AG04449 (cell line): ENCODE results near the gene ALCAM.

Experiments
- CTCF ChIA-PET: fragments of 350-600 bp; formaldehyde crosslinking; extraction: SDS; loops from one replicate; lab custom pipeline; 2021; ENCODE audit warnings: antibody characterized with exemption; lab: Yijun Ruan, JAX
- POLR2A ChIA-PET: fragments of 400-600, 350-600 bp; formaldehyde crosslinking; extraction: SDS; loops from one replicate; lab custom pipeline; 2020; ENCODE audit warnings: antibody characterized with exemption, inconsistent platforms; lab: Yijun Ruan, JAX
- DNase-seq: peaks from one replicate; pipeline ENCODE4 v3.0.0-alpha.2; 2010; ENCODE audit warnings: low read depth, low spot score
- H3K4me3 ChIP-seq: 2 replicates; pipeline ENCODE4 v1.5.1; 2011; ENCODE audit warnings: low read depth, mild to moderate bottlenecking, control low read depth, low read length
- CTCF ChIP-seq: IDR thresholded peaks from one replicate; pipeline ENCODE4 v1.5.1; 2011; ENCODE audit warnings: mild to moderate bottlenecking, moderate library complexity, low read length, control low read depth, inconsistent platforms; ENCODE audit not compliant: insufficient read depth; ENCODE audit errors: missing control alignments

Gene ALCAM

DNA sequence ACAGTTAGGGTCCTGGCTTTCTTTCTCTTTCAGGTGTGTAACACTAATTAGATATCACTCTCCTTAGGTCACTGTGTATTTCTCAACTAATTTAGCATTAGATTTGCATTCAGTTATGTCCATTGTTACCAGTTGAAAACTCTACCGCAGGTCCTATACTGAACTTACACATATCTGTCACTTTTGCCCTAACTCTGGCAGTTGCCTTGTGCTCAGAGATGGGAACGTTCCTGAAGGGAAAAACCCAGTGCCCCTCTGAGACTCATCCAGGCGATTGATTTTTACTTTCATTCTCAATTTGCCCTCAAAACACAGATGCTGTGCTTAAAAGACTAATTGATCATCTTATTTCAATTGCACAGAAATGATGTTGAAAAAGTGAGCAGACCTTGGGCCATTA, 249.1 kb downstream of the ALCAM start:
- no peak overlapping the region for H3K4me3 ChIP-seq
- no peak for TF ChIP-seq CTCF
- ChIA-PET CTCF (interaction anchor here (1.2 kb wide), 1 partner anchor 1503 kb away, joined by 3 read pairs; no protein-coding TSS in a partner anchor), POLR2A (no interaction called here)
- no peak for DNase-seq

DNA sequence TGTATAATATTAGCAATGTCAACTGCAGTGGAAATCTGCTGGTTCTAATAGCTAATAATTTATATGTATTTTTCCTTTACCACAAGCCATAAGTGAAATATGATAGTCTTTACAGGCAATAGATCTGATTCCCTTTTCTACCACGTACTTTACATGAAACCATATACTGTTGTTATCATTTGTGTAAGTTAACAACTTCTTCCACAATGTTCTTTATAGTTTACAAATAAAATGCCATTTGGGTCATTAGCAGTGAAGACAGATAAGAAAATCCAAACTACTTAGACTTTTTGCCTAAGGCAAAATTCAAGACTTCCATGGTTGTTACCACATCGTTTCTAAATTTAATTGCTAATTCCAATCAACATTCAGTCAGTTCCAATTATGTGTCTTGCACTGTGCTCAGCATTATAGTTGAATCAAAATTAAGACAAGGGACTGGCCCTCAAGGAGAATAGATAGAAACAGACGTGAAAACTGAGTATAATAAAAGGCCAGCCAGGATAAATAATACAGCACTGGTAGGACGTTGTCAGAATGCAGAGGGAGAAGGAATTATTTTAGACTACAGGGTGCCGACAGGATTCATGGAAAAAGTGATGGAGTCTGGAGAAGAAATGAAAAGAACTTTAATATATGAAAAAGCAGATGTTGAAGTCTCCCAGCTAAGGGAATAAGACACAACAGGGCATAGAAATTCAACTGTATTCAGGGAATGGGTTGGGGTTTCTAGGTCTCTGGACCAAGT, 249.8 kb downstream of the ALCAM start:
- ChIA-PET POLR2A (no interaction called here), CTCF (no interaction called here)
- no peak overlapping the region for H3K4me3 ChIP-seq
- no peak for TF ChIP-seq CTCF
- DNase-seq, result no peak

DNA sequence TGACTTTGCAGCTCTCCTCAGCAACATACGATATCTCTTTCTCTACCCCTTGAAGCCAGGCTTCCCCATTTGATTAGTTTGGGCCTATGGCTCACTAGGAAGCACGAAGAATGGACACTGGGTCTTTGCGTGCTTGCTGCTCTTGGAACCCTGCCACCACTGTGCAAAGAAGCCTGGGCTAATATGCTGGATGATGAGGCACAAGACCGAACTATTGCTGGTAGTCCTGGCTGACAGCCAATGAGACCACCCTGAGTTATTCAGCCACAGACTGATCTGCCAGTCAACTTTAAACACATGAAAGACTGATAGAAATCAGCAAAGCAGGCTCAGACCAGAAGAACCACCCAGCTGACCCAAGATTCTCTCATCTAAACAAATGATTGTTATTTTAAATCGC, 251.8 kb downstream of the ALCAM start:
- DNase-seq, result no peak
- CTCF ChIA-PET, result no interaction called here
- no peak overlapping the region for H3K4me3 ChIP-seq
- POLR2A ChIA-PET, result no interaction called here
- no peak for TF ChIP-seq CTCF

DNA sequence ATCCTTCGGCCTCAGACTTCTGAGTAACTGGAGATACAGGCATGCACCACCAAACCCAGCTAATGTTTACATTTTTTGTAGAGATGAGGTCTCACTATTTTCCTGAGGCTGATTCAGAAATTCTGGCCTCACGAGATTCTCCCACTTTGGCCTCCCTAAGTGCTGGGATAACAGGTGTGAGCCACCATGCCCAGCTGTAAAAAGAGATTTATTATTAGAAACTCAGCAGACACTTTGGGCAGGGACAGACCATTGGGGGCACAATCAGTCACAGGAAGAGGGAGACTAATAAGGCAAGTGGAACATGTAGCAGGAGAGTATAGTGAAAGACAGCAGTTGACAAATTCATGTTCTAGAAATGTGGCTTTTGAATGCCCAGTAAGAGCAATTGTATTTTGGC, 252.9 kb downstream of the ALCAM start:
- TF ChIP-seq CTCF, result no peak
- DNase-seq, result no peak
- POLR2A ChIA-PET, result no interaction called here
- H3K4me3 ChIP-seq, result no peak overlapping the region
- CTCF ChIA-PET, result no interaction called here

GRCh38 chr3:105620236-105620635, 253.5 kb downstream of the ALCAM start:
- no peak for TF ChIP-seq CTCF
- ChIA-PET POLR2A (no interaction called here), CTCF (no interaction called here)
- no peak for DNase-seq
- no peak overlapping the region for H3K4me3 ChIP-seq

DNA sequence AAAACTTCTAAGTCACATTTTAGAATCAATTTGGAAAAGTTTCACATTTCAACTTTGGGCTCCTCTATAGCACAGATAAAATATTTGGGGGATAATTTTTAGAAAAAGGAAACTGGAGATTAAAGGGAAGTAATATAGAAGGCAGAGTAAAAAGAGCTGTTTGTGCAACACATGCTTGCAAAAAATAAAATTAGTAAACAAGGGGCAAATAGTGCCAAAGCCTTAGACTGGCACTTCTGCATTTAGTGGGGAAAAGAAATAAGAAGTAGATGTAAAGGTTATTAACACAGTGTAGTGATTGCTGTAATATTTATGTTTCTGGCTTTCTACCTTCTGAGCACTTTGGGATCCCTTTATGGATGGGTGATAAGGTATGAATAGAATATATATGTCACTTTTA, 255.5 kb downstream of the ALCAM start:
- no peak for TF ChIP-seq CTCF
- H3K4me3 ChIP-seq, result no peak overlapping the region
- no peak for DNase-seq
- ChIA-PET POLR2A (no interaction called here), CTCF (no interaction called here)
